Measurements from ENCODE around the gene SSTR4. TPM values are rescaled to one million over a fixed set of nuclear protein-coding genes. Genes with fewer than 3 reads are reported as not detected.

The SSTR4 gene
- total RNA-seq, 1 experiment from 2014 or later, result not detected

GRCh38 chr20:23009636-23010035 is 25.5 kb upstream of the SSTR4 start:
- Histone ChIP-seq H3K27me3 (ENCODE audit: control insufficient read depth, insufficient read depth, low read length) (no peaks in the 10 kb centered on the region), H3K4me1 (ENCODE audit: control insufficient read depth, insufficient read depth, low read length) (no peaks in the 10 kb centered on the region), H3K27ac (ENCODE audit: low read length) (no peak overlapping the region), H3K4me3 (ENCODE audit: low read depth in 2 of 2, low read length in 2 of 2) (no peak overlapping the region), H3K36me3 (ENCODE audit: control insufficient read depth, insufficient read depth, low read length) (no peaks in the 10 kb centered on the region), H3K9me3 (ENCODE audit: control insufficient read depth, insufficient read depth, low read depth, low read length) (no peaks in the 10 kb centered on the region)
- TF ChIP-seq REST (IDR thresholded peaks at IDR 0.05; ENCODE audit: insufficient read depth in 1 of 2, low read depth in 2 of 2, low read length in 1 of 2) (no peak), POLR2AphosphoS5 (IDR thresholded peaks at IDR 0.05; ENCODE audit: low read depth, low read length) (no peak), TCF7L2 (IDR thresholded peaks at IDR 0.05; ENCODE audit: low read depth, low read length) (no peak), SIN3A (IDR thresholded peaks at IDR 0.05; ENCODE audit: borderline replicate concordance, insufficient read depth, low read depth, low read length) (no peak)
- TF ChIP-seq, protein P1, sequence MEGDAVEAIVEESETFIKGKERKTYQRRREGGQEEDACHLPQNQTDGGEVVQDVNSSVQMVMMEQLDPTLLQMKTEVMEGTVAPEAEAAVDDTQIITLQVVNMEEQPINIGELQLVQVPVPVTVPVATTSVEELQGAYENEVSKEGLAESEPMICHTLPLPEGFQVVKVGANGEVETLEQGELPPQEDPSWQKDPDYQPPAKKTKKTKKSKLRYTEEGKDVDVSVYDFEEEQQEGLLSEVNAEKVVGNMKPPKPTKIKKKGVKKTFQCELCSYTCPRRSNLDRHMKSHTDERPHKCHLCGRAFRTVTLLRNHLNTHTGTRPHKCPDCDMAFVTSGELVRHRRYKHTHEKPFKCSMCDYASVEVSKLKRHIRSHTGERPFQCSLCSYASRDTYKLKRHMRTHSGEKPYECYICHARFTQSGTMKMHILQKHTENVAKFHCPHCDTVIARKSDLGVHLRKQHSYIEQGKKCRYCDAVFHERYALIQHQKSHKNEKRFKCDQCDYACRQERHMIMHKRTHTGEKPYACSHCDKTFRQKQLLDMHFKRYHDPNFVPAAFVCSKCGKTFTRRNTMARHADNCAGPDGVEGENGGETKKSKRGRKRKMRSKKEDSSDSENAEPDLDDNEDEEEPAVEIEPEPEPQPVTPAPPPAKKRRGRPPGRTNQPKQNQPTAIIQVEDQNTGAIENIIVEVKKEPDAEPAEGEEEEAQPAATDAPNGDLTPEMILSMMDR (IDR thresholded peaks at IDR 0.05), result no peak
- in situ Hi-C loops (cut with HindIII; ENCODE audit: low pct_unique_long_range_greater_than_20kb, low sequenced_read_pairs) (no loop called here), intact Hi-C loops (cut with micrococcal nuclease; ENCODE audit: unreplicated experiment) (no loop called here)
- CTCF ChIA-PET, result no interaction called here
- ATAC-seq, result no peak
- DNase-seq (ENCODE audit: low read depth, low spot score), result no peak
- BruUV-seq (replicated peaks), result no TSS peak
- POLR2A ChIA-PET, result no interaction called here

GRCh38 chr20:23010096-23010495 is 25.0 kb upstream of the SSTR4 start:
- Histone ChIP-seq H3K36me3 (ENCODE audit: control insufficient read depth, insufficient read depth, low read length) (no peaks in the 10 kb centered on the region), H3K4me3 (ENCODE audit: low read depth in 2 of 2, low read length in 2 of 2) (no peak overlapping the region), H3K27me3 (ENCODE audit: control insufficient read depth, insufficient read depth, low read length) (no peaks in the 10 kb centered on the region), H3K27ac (ENCODE audit: low read length) (no peak overlapping the region), H3K4me1 (ENCODE audit: control insufficient read depth, insufficient read depth, low read length) (no peaks in the 10 kb centered on the region), H3K9me3 (ENCODE audit: control insufficient read depth, insufficient read depth, low read depth, low read length) (no peaks in the 10 kb centered on the region)
- DNase-seq (ENCODE audit: low read depth, low spot score), result no peak
- ChIA-PET POLR2A (no interaction called here), CTCF (no interaction called here)
- no peak for TF ChIP-seq REST (IDR thresholded peaks at IDR 0.05; ENCODE audit: insufficient read depth in 1 of 2, low read depth in 2 of 2, low read length in 1 of 2)
- TF ChIP-seq, protein P1 (IDR thresholded peaks at IDR 0.05), result no peak
- no peak for TF ChIP-seq TCF7L2 (IDR thresholded peaks at IDR 0.05; ENCODE audit: low read depth, low read length)
- no peak for TF ChIP-seq SIN3A (IDR thresholded peaks at IDR 0.05; ENCODE audit: borderline replicate concordance, insufficient read depth, low read depth, low read length)
- no peak for TF ChIP-seq POLR2AphosphoS5 (IDR thresholded peaks at IDR 0.05; ENCODE audit: low read depth, low read length)
- in situ Hi-C loops (cut with HindIII; ENCODE audit: low pct_unique_long_range_greater_than_20kb, low sequenced_read_pairs), result no loop called here
- intact Hi-C loops (cut with micrococcal nuclease; ENCODE audit: unreplicated experiment), result no loop called here
- no TSS peak for BruUV-seq (replicated peaks)
- no peak for ATAC-seq

Data from Panc1 (cell line).